NCI-H1694 (cell line): ENCODE data around the gene ING4.

Experiments
- DNase-seq: peaks from one replicate; lab custom pipeline; 2025; lab: John Stamatoyannopoulos, UW

ING4 gene

GRCh38 chr12:6635856-6636531 lies 26.9 kb downstream of the ING4 start, which contains the start of gene LPAR5:
TSS of gene LPAR5 (minus strand) at chr12:6635959. CDS start at chr12:6621248, 14,711 bp downstream.
- no peak for DNase-seq

- no peak for DNase-seq
Measured at GRCh38 chr12:6635375-6635855, 27.5 kb downstream of the ING4 start.

- peak; percentile 65 for DNase-seq
Measured at GRCh38 chr12:6632026-6632983, 30.6 kb downstream of the ING4 start.

- no peak for DNase-seq
Measured at GRCh38 chr12:6631549-6631961, 31.4 kb downstream of the ING4 start.

GRCh38 chr12:6630736-6631135 lies 32.2 kb downstream of the ING4 start:
- DNase-seq, result no peak

GRCh38 chr12:6627616-6628015 lies 35.3 kb downstream of the ING4 start:
- DNase-seq, result no peak

- DNase-seq, result no peak
Measured at GRCh38 chr12:6626654-6627283, 36.1 kb downstream of the ING4 start.

- no peak for DNase-seq
Measured at GRCh38 chr12:6620885-6621274, 42.0 kb downstream of the ING4 start.

- no peak for DNase-seq
Measured at GRCh38 chr12:6620137-6620884, 42.6 kb downstream of the ING4 start.

- DNase-seq, result no peak
Measured at GRCh38 chr12:6618483-6619225, 44.3 kb downstream of the ING4 start.

GRCh38 chr12:6615802-6616201 lies 47.1 kb downstream of the ING4 start:
- DNase-seq, result no peak

- no peak for DNase-seq
Measured at GRCh38 chr12:6614513-6615172, 48.3 kb downstream of the ING4 start.

GRCh38 chr12:6613776-6614512 lies 49.0 kb downstream of the ING4 start:
- peak; percentile 96 for DNase-seq

- peak; percentile 44 for DNase-seq
Measured at GRCh38 chr12:6613015-6613775, 49.7 kb downstream of the ING4 start.

- no peak for DNase-seq
Measured at GRCh38 chr12:6612652-6613014, 50.3 kb downstream of the ING4 start.

- no peak for DNase-seq
Measured at GRCh38 chr12:6612247-6612646, 50.7 kb downstream of the ING4 start.

- DNase-seq, result no peak
Measured at GRCh38 chr12:6608592-6609281, 54.2 kb downstream of the ING4 start.
